A172 (cell line): ENCODE data around the gene BTBD16. TPM values are rescaled to one million over a fixed set of nuclear protein-coding genes. Genes with fewer than 3 reads are reported as not detected.

Experiments
- DNase-seq: peaks from one replicate; pipeline ENCODE4 v3.0.0-alpha.2; 2015; ENCODE audit warnings: low spot score
- total RNA-seq: library from RNA; depleted of rRNA; stranded (reverse); fragments of >200 nt; shearing (Covaris generic); gene quantifications from 2 replicates; pipeline ENCODE4 v1.2.3, GENCODE V29; 2014

BTBD16 gene
- total RNA-seq, 1 experiment from 2014 or later = not detected

DNA sequence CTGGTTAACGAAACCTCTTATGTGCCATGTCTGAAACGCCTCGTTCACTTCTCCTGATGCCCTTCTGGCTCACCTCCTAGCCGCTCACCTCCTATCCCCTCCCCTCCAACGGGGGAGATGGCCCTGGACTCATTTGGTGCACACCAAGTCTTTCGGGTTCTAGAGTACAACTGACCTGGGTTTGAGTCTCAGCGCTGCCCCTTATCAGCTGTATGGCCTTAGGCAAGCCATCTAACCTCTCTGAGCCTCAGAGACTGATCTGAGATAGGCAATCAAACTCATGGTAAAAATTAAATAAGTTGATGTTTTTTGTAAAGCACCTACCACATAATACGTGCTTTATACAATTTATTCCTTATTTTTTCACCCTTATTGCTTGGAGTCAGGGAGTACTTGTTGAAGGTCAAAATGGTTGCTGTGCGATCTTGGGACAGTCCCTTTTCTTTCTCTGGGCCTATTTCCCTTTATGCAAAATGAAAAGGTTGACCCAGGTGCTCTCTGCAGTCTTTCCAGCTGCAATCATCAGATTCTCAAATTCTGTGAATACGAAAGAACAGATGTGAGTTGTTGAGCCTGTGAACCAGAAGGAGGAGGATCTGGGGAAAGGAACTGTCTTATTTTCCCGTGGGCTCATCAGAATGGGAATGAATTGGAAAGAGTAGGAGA lies 72.2 kb downstream of the BTBD16 start:
- no peak for DNase-seq

DNA sequence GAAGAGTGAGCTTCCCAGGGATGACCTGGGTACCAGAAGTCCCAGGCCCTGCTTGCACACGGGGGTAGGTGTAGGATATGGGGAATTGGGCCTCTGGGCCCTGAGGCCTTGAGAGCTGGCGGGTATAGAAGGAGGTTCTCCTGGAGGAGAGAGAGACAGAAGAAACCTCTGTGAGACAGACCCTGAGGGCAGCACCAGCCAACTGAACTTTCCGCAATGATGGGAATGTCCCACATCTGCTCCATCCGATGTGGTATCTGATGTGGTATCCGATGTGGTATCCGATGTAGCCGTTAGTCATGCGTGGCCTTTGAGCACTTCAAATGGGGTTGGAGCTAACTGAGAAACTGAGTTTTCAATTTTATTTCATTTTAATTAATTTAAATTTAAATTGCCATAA lies 72.8 kb downstream of the BTBD16 start:
- no peak for DNase-seq

DNA sequence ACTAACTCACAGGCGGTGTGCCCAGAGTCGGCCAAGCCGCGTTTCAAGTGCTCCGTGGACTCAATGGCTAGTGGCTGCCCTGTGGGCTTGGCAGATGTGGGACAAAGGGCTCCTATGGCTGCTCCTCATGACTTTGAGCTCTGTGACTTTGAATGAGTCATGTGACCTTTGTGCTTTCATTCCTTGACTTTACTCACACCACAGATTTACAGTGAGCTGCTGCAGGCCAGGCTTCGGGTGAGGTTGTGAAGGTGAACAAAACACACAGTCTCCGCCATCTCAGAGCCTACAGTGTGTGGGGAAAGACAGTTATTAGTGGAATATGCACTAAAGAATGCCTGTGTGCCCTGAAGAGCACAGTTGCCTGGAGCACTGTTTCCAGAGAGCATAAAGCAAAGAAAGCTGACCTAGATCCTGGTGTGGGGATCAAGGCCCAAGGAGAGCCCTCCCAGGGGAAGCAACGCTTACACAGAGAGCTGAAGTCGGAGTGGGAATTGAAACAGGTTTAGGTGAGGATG lies 73.7 kb downstream of the BTBD16 start:
- peak; percentile 15 for DNase-seq

DNA sequence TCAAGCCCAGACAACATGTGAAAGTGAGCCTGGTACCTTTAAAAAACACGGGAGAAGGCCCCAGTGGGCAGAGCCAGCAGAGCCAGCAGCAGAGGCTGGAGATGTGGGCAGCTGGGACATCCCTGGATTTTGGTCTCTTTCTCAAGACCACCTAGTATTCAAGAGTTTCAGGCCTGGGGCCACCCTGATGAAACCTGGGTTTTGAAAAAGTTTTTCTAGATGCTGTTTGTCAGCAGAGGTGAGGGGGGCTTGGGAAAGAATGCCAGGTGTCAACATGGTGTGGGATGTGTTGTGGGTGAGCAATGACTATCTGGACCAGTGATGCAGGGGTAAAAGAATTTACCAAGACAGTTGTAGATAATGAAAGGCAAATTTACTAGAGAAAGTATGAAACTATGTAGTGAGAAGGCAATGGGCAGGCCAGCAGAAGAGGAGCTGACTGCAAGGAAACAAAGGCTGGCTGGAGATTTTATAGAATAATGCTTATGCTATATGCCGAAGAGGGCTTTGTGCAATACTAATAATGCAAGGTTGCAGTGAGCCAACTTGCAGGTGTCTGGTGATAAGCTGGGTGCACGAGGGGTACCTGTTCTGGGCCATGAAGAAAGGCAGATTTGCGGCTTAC lies 75.3 kb downstream of the BTBD16 start:
- DNase-seq = no peak

DNA sequence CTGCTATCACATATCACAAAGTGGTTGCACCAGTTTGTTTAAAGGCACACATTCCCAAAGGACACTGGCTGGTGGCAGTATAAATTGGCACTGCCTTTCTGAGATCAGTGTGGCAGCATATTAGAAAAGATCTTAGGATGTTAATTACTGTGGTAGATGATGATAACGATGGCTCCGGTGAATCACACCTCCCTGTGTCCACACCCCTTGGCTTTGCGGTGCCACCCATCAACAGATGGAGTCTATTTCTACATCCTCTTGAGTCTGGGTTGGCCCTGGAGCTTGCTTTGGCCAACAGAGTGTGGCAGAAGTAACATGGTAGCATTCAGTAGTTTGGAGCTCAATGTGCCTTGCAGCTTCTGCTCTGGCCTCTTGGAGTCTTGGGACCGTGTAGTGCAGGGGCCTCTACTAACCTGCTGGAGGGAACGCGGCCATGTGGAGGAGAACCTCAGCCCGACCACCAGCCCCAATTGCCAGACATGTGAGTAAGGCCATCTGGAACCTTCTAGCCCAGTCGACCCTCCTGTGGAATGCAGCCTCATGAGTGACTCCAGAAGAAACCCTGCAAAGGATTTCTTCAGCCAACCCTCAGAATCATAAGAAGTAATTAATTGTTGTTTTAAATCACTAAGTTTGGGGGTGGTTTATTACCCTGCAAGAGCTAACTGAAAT lies 76.2 kb downstream of the BTBD16 start:
- DNase-seq = no peak

DNA sequence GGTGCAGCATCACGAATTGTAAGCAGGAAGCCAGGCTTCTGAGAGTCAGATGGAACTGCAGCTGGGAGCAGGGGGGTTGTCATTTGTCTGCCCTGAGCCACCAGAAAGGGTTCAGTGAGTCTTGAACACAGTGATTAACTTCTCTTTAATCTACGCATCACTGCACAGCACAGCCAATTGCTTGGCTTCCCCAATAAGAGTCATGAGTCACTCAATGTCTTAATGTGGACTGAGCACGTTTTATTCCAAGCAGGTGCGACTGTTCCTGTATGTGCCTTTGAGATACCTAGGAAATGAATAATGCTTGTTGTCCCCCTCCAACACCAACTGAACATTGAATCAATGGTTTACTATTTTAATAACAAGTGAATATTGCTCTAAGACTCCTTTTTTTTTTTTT lies 77.4 kb downstream of the BTBD16 start:
- DNase-seq = no peak

DNA sequence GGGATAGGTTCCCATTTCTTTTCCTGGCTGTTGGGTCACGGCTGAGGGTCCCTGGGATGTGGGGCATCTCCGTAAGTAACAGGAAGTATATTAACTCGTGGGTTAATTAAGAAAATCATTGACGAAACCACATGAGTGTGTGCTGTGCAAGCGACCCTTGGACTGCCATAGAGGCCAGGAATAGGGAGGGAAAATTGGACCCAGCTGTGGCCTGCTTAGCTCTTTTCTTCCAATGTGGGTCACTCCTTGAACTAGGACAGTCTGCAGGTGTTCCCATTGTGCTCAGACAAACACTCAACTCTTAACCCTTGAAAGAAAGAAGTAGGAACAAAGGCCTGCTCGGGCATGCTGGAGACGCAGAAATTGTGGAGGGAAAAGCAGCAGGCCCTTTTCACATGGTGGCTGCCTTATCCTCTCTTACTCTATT lies 77.9 kb downstream of the BTBD16 start:
- no peak for DNase-seq

DNA sequence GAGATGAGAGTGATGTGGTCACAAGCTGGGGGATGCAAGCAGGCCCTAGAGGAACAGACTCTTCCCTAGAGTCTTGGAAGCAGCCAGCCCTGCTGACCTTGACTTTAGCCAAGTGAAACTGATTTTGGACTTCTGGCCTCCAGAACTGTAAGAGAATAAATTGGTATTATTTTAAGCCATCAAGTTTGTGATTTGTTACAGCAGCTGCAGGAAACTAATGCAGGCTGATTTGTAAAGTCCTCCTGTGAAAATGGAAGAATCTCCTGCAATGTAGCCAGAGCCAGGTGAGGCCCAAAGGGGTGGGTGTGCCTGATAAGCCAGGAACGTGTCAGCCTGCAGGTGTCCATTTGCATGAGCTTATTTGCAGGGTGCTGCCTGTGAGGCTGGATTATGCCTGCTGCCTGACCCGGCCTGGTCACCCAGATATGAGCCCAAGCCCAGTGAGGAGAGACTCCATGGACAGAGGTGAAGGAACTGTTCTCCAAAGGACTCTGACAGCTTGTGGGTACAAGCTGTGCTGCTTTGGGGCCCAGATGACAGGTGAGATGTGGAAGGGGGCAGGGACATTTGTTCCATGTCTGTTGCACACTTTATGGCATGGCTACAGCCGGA lies 78.8 kb downstream of the BTBD16 start:
- DNase-seq = no peak

DNA sequence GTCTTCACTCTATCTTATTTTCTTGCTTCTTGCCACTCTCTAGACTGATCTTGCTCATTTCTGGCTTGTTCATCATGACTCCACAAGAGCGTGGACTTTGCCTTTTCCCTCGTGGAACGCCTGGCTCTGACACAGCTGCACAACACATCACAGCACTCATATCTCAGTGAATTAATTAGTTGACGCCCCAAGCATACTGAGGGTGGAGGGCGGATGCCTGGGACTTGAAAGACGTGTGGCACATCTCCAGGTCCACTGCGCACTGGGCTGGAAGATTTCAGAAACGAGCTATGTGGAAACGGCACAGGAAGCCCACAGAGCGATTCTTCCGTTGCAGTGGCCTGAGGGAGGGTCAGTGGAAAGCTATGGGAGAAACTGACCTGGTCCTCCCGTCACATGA lies 79.8 kb downstream of the BTBD16 start:
- no peak for DNase-seq

DNA sequence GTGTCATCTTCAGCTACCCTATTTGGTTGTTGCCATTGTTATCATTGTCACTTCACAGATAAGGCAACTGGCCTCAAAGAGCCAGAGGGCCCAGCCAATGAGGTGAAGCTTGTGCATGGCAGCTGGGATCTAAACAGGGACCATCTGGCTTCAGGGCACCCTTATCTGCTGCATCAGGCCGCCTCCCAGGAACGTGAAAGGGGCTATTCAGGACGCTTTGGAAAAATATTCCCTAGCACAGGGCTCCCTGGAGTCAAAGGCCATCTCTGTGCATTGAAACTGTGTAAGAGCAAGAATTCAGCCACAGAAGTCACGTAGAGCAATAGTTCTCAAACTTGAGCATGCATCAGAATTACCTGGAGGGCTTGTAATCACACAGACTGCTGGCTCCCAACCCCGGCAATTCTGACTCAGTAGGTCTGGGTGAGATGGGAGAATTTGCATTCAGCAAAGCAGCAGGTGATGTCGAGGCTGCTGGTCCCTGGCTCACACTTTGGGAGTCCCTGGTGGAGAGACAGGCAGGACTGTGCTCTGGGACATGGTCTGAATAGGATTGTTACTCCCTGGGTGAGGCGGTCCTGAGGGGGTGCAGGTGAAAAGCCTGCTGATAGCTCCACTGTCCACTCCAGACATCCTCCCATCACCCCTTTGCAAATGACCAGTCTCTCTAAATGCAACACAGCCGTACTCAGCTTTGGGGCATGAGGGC lies 81.9 kb downstream of the BTBD16 start:
- no peak for DNase-seq

DNA sequence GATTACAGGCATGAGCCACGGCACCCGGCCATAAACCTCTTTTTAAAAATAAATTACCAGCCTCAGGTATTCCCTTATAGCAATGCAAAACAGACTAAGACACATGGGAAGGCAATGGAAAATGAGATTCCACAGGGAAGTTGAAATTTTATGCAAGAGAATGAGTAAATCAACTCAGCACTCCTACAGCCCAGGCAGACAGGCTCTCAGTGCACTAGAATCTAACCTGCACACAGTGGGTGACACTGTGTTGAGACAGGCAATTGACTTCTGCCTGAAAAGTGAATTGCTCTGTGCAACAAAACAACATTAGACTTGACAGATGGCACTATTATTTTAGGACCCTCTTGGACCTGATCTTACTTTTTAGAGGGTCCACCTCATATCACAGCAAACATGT lies 83.3 kb downstream of the BTBD16 start:
- no peak for DNase-seq

DNA sequence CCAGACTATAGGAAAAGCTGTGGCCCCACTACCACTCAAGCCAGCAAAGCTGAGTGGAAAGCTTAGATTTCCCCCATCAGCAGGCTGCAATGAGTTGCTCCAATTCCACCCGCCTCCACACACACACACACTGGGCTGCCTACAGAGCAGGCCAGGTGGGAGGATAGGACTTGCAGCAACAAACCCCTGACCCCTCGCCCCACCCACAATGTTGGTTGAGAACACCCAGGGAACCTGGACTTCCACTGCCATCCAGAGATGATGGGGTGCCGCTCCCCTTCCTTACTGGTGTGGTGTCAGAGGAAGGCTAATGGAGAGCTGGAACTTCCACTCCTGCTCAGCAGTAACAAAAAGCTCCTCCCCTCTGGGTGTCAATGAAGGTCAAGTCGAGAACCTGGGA lies 86.6 kb downstream of the BTBD16 start:
- DNase-seq = no peak

DNA sequence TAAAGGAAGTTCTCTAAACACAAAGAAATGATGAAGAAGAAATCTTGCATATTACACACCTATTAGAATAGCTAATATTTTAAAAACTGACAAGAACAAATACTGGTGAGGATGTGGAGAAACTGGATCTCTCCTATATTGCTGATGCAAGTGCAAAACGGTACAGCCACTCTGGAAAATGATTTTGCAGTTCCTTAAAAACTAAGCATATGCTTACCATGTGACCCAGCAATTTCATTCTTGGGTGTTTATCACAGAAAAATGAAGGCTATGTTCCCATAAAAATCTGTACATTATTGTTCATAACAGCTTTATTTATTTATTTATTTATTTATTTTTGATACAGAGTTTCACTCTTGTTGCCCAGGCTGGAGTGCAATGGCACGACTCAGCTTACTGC lies 88.5 kb downstream of the BTBD16 start:
- DNase-seq = no peak

DNA sequence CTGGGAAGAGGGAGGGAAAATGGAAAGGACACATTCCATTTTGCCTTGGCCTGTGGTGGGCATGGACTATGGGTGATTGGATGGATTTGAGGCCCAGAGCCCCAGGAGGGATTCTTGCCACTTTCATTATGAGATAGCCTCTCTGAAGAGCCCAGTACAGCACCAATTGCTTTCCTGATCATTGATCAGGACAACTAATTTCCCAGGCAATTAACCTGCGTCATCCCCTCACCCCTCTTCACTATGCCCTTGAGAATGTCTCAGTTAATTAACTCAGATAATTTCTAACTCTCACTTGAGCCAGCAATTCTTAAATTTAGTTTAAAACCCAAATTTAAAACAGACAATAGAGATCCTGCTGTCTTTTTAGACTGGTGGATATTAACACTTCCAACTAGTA lies 90.0 kb downstream of the BTBD16 start:
- DNase-seq = no peak

DNA sequence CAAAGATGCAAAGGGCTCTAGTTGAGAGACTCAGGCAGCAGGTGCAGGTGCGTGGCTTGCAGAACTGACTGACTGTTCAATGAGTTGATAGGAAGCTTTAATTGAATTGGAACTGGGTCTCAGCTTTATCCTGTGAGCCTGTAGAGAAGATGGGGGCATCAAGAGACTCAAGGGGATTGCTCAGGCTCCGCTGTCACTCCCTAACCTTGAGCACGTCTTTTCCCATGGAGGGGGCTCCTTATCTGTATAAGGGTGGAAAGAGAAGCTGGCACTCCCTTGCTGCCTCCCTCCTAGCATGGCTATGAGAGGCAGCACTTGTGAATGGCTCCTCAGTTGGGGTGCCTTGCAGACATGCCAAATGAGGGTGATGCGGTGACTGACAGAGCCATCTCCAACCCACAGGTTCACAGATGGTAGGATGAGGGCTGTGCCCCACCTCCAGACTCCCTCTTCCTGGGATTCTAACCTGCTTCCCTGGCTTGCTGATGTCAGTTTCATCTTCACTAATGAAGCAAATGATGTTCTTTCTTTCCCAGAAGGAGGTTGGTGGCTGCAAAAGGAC lies 91.0 kb downstream of the BTBD16 start:
- DNase-seq = no peak

DNA sequence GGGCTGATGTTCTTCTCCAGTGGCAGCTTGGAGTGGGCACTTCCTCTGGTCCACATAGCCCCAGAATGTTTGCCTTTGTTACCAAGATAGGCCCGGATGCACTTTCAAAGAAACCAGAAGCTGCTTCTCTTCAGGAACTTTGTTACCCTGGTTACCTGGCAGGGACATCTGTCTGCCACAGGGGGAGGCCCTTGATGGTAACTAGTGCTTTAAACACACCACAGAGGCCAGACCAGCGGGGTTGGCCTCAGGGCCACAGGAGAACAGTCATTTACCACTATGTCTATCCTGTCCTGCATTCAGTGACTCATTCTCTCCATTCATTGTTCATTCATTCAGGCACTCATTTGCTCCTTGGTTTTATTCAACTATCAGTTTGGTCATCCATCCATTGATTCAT lies 91.5 kb downstream of the BTBD16 start:
- DNase-seq = no peak

DNA sequence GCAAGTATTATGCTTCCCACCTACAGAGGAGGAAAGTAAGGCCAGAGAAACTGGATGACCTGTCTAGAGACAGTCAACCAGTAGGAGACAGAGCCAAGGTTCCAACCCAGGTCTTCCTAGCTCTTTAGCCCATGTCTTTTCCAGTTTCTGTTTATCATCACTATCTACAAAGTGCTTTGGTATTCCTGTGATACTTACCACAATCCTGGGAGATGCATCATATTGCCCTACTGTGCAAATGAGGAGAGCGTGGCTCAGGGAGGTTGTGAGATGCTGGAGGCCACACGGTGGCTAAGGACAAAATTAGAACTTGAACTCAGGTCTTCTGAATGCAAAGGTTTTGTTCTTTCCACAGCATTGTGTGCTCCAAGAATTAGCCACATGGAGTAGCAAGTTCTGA lies 92.2 kb downstream of the BTBD16 start:
- no peak for DNase-seq

DNA sequence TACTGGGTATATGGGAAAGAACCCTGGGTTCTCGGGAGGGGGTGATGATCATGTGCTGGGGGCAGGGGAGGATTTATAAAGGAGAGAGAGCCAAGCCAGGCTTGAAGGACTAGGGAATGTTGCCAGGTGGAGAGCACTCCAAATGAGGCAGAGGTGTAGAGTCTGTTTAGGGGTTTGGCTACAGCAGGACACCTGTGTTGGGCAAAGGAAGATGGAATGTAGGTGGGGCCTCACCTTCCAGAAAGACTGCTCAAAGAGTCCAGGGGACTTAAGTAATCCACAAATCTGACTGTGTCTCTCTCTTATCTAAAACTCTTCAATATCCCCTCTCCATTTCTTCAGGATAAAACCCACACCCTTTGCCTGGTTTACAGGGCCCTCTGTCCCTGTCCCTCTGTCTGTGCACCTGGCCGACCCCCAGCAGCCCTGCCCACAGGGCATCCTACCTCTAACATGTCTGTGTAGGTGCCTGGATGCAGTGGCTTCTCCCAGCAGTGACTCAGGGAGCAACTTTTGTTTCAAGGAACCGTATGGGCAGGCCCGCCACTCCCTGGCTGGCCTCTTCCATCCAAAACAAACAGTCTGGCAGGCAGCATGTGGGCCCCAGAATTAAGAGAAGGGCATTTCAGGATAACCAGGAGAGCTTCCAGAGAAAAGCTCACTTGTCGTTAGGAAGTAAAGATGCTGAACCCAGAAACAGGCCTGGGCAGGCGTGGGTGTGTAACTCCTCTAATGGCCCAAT lies 92.8 kb downstream of the BTBD16 start:
- no peak for DNase-seq

DNA sequence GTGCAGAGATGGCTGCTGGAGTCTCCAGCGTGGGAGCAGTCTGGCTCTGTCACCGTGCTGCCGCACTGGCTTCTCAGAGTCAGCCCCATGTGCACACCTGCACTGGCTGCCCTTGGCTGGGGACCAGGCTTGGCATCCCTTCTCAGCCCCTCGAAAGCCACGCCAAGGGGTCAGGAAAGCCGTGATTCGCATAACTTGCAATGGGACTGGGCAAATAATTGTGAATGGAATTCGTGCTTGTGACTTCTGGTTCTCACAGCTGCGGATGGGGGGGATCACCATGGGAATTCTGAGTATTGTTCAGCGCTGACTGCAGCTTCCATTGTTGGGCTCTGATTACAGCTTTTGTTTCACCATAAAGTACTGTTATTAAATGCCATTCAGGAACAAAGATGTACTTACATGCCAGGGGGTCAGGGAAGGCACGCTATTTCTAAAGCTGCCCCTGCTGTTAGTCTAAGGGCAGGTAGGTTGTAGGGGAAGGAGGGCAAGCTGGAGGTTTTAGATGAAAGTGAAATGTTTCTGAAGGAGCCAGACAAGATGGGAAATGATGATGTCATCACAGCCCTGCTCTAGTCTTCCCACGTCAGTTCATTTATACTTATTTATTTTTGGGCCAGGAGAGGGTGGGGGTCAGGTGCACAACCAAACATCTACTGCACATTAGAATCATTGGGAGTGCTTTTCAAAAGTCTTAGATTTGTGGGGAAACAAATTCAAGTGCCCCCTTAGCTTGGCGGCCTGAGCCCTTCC lies 97.6 kb downstream of the BTBD16 start:
- no peak for DNase-seq

DNA sequence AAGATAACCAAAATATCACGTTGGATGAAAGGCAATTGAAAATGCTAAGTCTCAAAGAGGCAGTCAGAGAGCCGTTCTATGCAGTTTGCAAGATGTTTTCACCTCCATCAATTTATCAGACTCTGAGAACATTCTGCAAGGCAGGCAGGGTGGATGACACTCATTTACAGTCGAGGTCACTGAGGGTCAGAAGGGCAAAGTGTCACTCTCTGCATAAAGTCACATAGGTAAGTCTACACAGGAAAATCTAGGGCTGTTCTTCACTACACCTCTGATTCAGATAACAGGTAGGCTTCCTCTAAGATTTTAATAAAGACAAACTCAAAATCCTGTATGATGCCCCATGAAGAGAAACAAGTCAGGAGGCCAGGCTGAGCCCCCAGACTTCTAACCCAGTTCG lies 102.0 kb downstream of the BTBD16 start:
- no peak for DNase-seq
